Mesodermal cell (in vitro differentiated cells): ENCODE data around the gene RSRC1.

Source experiments
- H3K27ac ChIP-seq: 2 replicates; pipeline ENCODE4 v1.7.0; 2013; ENCODE audit warnings: mild to moderate bottlenecking, low read depth, low read length, moderate library complexity; ENCODE audit not compliant: severe bottlenecking
- H3K36me3 ChIP-seq: 2 replicates; pipeline ENCODE4 v1.7.1; 2013; ENCODE audit warnings: mild to moderate bottlenecking, low read length, moderate library complexity; ENCODE audit not compliant: control insufficient read depth, insufficient read depth
- H3K4me1 ChIP-seq: one replicate; pipeline ENCODE4 v1.7.1; 2013; ENCODE audit warnings: mild to moderate bottlenecking, low read length; ENCODE audit not compliant: insufficient read depth, control insufficient read depth, poor library complexity, severe bottlenecking
- H3K4me3 ChIP-seq: 2 replicates; pipeline ENCODE4 v1.7.0; 2013; ENCODE audit warnings: low read length, control low read depth, mild to moderate bottlenecking; ENCODE audit not compliant: insufficient read depth, poor library complexity, severe bottlenecking; ENCODE audit errors: extremely low read depth
- H3K9me3 ChIP-seq: 2 replicates; pipeline ENCODE4 v1.7.1; 2013; ENCODE audit warnings: mild to moderate bottlenecking, low read length, moderate library complexity; ENCODE audit not compliant: control insufficient read depth
- WGBS, 2 experiments: methylation state at CpG; one replicate each; pipeline ENCODE4 v1.1.5; 2013; ENCODE audit warnings: missing lambda C conversion rate in 2 of 2; ENCODE audit not compliant: insufficient coverage in 2 of 2; 5-methylcytosine and 5-hydroxymethylcytosine counted together

RSRC1 gene

DNA sequence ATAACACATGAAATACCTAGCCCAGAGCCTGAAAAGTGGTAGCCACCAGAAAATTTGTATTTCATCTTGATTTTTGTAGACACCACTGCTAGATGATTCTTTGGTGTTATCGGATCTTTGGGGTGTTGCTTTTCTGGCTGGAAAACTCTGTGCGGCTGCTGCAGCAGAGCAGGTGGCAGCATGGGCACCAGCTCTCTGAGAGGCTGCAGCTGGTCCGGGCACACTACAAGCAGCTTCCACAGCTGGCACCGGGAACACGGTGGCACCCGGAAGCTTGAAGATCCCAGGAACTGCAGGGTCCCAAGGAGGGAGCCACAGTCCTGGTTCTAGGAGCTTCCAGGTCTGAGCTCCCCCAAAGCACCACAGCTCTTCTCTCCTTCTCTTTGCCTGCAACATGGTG lies 249.4 kb downstream of the RSRC1 start:
- Histone ChIP-seq H3K36me3 (no peaks in the 10 kb centered on the region), H3K9me3 (no peaks in the 10 kb centered on the region), H3K4me3 (no peak overlapping the region), H3K4me1 (no peaks in the 10 kb centered on the region), H3K27ac (no peak overlapping the region)
- 83 to 91% methylated on average over 5 to 6 of the region's 6 CpGs for WGBS, 2 experiments

- Histone ChIP-seq H3K36me3 (no peaks in the 10 kb centered on the region), H3K4me3 (no peak overlapping the region), H3K27ac (no peak overlapping the region), H3K4me1 (no peaks in the 10 kb centered on the region), H3K9me3 (no peaks in the 10 kb centered on the region)
- 91 to 93% methylated on average over 8 of the region's 11 CpGs for WGBS, 2 experiments
Measured at GRCh38 chr3:158360756-158361448, 251.0 kb downstream of the RSRC1 start.

DNA sequence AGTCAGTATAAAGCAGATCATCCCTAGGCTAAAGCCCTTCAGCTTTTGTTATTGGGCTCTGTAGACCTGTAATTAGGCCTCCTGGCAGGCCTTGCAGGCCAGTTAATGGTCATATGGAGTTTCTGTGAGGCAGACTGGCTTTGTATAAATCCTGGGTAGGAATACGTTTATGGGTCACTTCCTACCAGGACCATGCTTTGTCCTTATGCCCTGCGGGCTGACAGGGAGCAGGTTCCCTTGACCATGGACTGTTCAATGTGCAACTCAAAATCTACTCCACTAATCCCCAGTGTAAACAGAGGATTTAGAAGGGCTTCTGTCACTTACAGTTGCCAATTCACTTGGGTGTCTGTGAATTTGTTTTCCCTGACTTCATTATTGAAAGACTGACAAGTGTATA lies 258.4 kb downstream of the RSRC1 start:
- Histone ChIP-seq H3K4me3 (no peak overlapping the region), H3K36me3 (no peaks in the 10 kb centered on the region), H3K9me3 (no peaks in the 10 kb centered on the region), H3K4me1 (no peaks in the 10 kb centered on the region), H3K27ac (no peak overlapping the region)
- 80% methylated on average over 2 of the region's 2 CpGs; no CpG with 5 or more reads in 1 of the 2 experiments for WGBS, 2 experiments

GRCh38 chr3:158369279-158369678 lies 259.4 kb downstream of the RSRC1 start:
- no peak overlapping the region for H3K4me3 ChIP-seq
- no peaks in the 10 kb centered on the region for H3K9me3 ChIP-seq
- H3K36me3 ChIP-seq: no peaks in the 10 kb centered on the region
- H3K4me1 ChIP-seq: no peaks in the 10 kb centered on the region
- no peak overlapping the region for H3K27ac ChIP-seq
- WGBS, 2 experiments: no CpG with 5 or more reads among the region's 1 CpG

GRCh38 chr3:158379517-158379916 lies 269.6 kb downstream of the RSRC1 start:
- 87 to 96% methylated on average over 4 of the region's 4 CpGs for WGBS, 2 experiments
- Histone ChIP-seq H3K36me3 (no peaks in the 10 kb centered on the region), H3K4me3 (no peak overlapping the region), H3K27ac (no peak overlapping the region), H3K4me1 (no peaks in the 10 kb centered on the region), H3K9me3 (no peaks in the 10 kb centered on the region)

GRCh38 chr3:158381262-158381868 lies 271.5 kb downstream of the RSRC1 start:
- H3K4me1 ChIP-seq: no peaks in the 10 kb centered on the region
- no CpG with 5 or more reads among the region's 2 CpGs for WGBS, 2 experiments
- no peaks in the 10 kb centered on the region for H3K36me3 ChIP-seq
- no peak overlapping the region for H3K27ac ChIP-seq
- no peak overlapping the region for H3K4me3 ChIP-seq
- H3K9me3 ChIP-seq: no peaks in the 10 kb centered on the region

DNA sequence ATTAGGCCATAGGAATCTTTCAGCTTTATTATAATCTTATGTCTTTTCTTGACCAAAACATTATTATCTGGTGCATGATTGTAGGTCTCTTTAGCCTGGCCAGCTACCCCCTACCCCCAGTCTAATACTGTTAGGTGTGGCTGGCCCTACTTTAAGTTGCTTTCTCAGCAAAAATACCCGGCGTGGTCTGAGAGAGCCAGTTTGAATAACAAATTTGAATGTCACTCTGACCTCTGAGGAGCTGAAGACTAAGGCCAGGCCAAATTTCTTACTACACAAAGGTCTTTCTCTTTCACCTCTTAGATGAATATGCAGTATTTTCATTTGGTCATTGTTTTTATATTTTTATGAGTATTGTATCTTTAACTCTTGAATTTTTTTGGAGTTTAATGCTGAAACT lies 272.6 kb downstream of the RSRC1 start:
- no peaks in the 10 kb centered on the region for H3K4me1 ChIP-seq
- H3K27ac ChIP-seq: no peak overlapping the region
- no peak overlapping the region for H3K4me3 ChIP-seq
- no peaks in the 10 kb centered on the region for H3K9me3 ChIP-seq
- WGBS, 2 experiments: 92 to 100% methylated on average over 1 to 2 of the region's 2 CpGs
- no peaks in the 10 kb centered on the region for H3K36me3 ChIP-seq

GRCh38 chr3:158384019-158384418 lies 274.1 kb downstream of the RSRC1 start:
- no peaks in the 10 kb centered on the region for H3K9me3 ChIP-seq
- H3K27ac ChIP-seq: no peak overlapping the region
- no peak overlapping the region for H3K4me3 ChIP-seq
- WGBS, 2 experiments: no CpG with 5 or more reads among the region's 2 CpGs
- no peaks in the 10 kb centered on the region for H3K36me3 ChIP-seq
- no peaks in the 10 kb centered on the region for H3K4me1 ChIP-seq

- peaks cover 3% of the 10 kb centered on the region for H3K9me3 ChIP-seq
- WGBS, 2 experiments: 100% methylated on average over 1 of the region's 2 CpGs; no CpG with 5 or more reads in 1 of the 2 experiments
- H3K4me3 ChIP-seq: no peak overlapping the region
- H3K36me3 ChIP-seq: no peaks in the 10 kb centered on the region
- no peaks in the 10 kb centered on the region for H3K4me1 ChIP-seq
- no peak overlapping the region for H3K27ac ChIP-seq
Measured at GRCh38 chr3:158395421-158395820, 285.5 kb downstream of the RSRC1 start.

- H3K27ac ChIP-seq: no peak overlapping the region
- no peaks in the 10 kb centered on the region for H3K4me1 ChIP-seq
- H3K9me3 ChIP-seq: no peaks in the 10 kb centered on the region
- H3K36me3 ChIP-seq: no peaks in the 10 kb centered on the region
- no peak overlapping the region for H3K4me3 ChIP-seq
Measured at GRCh38 chr3:158402590-158402989, 292.7 kb downstream of the RSRC1 start.

- WGBS, 2 experiments: no CpG with 5 or more reads among the region's 1 CpG
- Histone ChIP-seq H3K9me3 (no peaks in the 10 kb centered on the region), H3K27ac (no peak overlapping the region), H3K4me3 (no peak overlapping the region), H3K4me1 (no peaks in the 10 kb centered on the region), H3K36me3 (no peaks in the 10 kb centered on the region)
Measured at GRCh38 chr3:158403013-158403412, 293.1 kb downstream of the RSRC1 start.
